HEK293 (cell line): ENCODE data around the gene VPS13D.

Experiments
- CTCF ChIA-PET: fragments of 350-600 bp; formaldehyde crosslinking; extraction: SDS; loops from one replicate; lab custom pipeline; 2021; ENCODE audit warnings: antibody characterized with exemption; lab: Yijun Ruan, JAX
- POLR2A ChIA-PET: fragments of 300-600 bp; formaldehyde crosslinking; extraction: SDS; loops from one replicate; lab custom pipeline; 2020; ENCODE audit warnings: antibody characterized with exemption, inconsistent platforms; lab: Yijun Ruan, JAX
- H3K27ac ChIP-seq: fragments of 200-500 bp; sonication (Bioruptor generic); 2 replicates; pipeline ENCODE4 v1.5.1; 2014; ENCODE audit warnings: low read depth, low read length, control low read depth, inconsistent platforms; ENCODE audit errors: extremely low read depth
- H3K36me3 ChIP-seq, 2 experiments: fragments of 200-500 bp in 1 of 2; sonication (Bioruptor generic) in 1 of 2; 1 replicate in 1 of 2; 2 replicates in 1 of 2; pipeline ENCODE4 v1.5.1; 2014 to 2017; ENCODE audit warnings: inconsistent platforms in 2 of 2, low read length in 2 of 2; ENCODE audit not compliant: control insufficient read depth in 2 of 2, insufficient read depth in 1 of 2
- H3K4me1 ChIP-seq: fragments of 200-500 bp; sonication (Bioruptor generic); 2 replicates; pipeline ENCODE4 v1.5.1; 2014; ENCODE audit warnings: mild to moderate bottlenecking, low read length, inconsistent platforms; ENCODE audit not compliant: control insufficient read depth, insufficient read depth
- H3K4me3 ChIP-seq: 2 replicates; pipeline ENCODE4 v1.5.1; 2011; ENCODE audit warnings: low read depth, mild to moderate bottlenecking, control low read depth, low read length, moderate library complexity
- H3K9me3 ChIP-seq: fragments of 200-500 bp; sonication (Bioruptor generic); 2 replicates; pipeline ENCODE4 v1.5.1; 2014; ENCODE audit warnings: low read depth, low read length, inconsistent platforms; ENCODE audit not compliant: control insufficient read depth, insufficient read depth
- CTCF ChIP-seq: fragments of 450-650 bp; formaldehyde crosslinking; IDR thresholded peaks from 2 replicates; pipeline ENCODE4 v1.5.1; 2016; ENCODE audit warnings: missing biosample characterization, missing genetic modification characterization
- IKZF3 ChIP-seq: fragments of 450-650 bp; IDR thresholded peaks from 2 replicates; pipeline ENCODE4 v1.5.0; 2018; ENCODE audit warnings: missing biosample characterization, mild to moderate bottlenecking, missing genetic modification characterization, moderate library complexity
- TCF7L2 ChIP-seq: IDR thresholded peaks from 2 replicates; pipeline ENCODE4 v1.6.1; 2011; ENCODE audit warnings: low read depth, mild to moderate bottlenecking, inconsistent platforms, low read length, moderate library complexity, borderline replicate concordance
- ZBTB20 ChIP-seq: fragments of 450-650 bp; formaldehyde crosslinking; IDR thresholded peaks from 2 replicates; pipeline ENCODE4 v1.5.1; 2016; ENCODE audit warnings: missing biosample characterization, missing genetic modification characterization
- ZBTB21 ChIP-seq: fragments of 450-650 bp; formaldehyde crosslinking; IDR thresholded peaks from 2 replicates; pipeline ENCODE4 v1.5.1; 2017; ENCODE audit warnings: missing biosample characterization, missing genetic modification characterization
- ZBTB8A ChIP-seq: fragments of 450-650 bp; formaldehyde crosslinking; IDR thresholded peaks from 2 replicates; pipeline ENCODE4 v1.5.1; 2016; ENCODE audit warnings: missing biosample characterization, missing genetic modification characterization
- ZNF10 ChIP-seq: fragments of 450-650 bp; formaldehyde crosslinking; IDR thresholded peaks from 2 replicates; pipeline ENCODE4 v1.5.1; 2017; ENCODE audit warnings: missing biosample characterization, missing genetic modification characterization
- ZNF112 ChIP-seq: fragments of 450-650 bp; formaldehyde crosslinking; IDR thresholded peaks from 2 replicates; pipeline ENCODE4 v1.5.0; 2017; ENCODE audit warnings: missing biosample characterization, missing genetic modification characterization
- ZNF157 ChIP-seq: fragments of 450-650 bp; formaldehyde crosslinking; IDR thresholded peaks from 2 replicates; pipeline ENCODE4 v1.5.1; 2016; ENCODE audit warnings: missing biosample characterization, missing genetic modification characterization
- ZNF175 ChIP-seq: fragments of 450-650 bp; formaldehyde crosslinking; IDR thresholded peaks from 2 replicates; pipeline ENCODE4 v1.5.1; 2016; ENCODE audit warnings: missing biosample characterization, missing genetic modification characterization
- ZNF202 ChIP-seq: fragments of 450-650 bp; formaldehyde crosslinking; IDR thresholded peaks from 2 replicates; pipeline ENCODE4 v1.5.1; 2016; ENCODE audit warnings: missing biosample characterization, missing genetic modification characterization, borderline replicate concordance
- ZNF354C ChIP-seq: fragments of 450-650 bp; formaldehyde crosslinking; IDR thresholded peaks from 2 replicates; pipeline ENCODE4 v1.5.1; 2016; ENCODE audit warnings: missing biosample characterization, missing genetic modification characterization, low read depth, borderline replicate concordance
- ZNF394 ChIP-seq: fragments of 450-650 bp; formaldehyde crosslinking; IDR thresholded peaks from 2 replicates; pipeline ENCODE4 v1.5.1; 2016; ENCODE audit warnings: missing biosample characterization, missing genetic modification characterization, mild to moderate bottlenecking, moderate library complexity, borderline replicate concordance
- ZNF433 ChIP-seq: fragments of 450-650 bp; formaldehyde crosslinking; IDR thresholded peaks from 2 replicates; pipeline ENCODE4 v1.5.1; 2016; ENCODE audit warnings: missing biosample characterization, missing genetic modification characterization, low read depth
- ZNF501 ChIP-seq: fragments of 450-650 bp; formaldehyde crosslinking; IDR thresholded peaks from 2 replicates; pipeline ENCODE4 v1.5.1; 2016; ENCODE audit warnings: missing biosample characterization, missing genetic modification characterization
- ZNF514 ChIP-seq: fragments of 450-650 bp; formaldehyde crosslinking; IDR thresholded peaks from 2 replicates; pipeline ENCODE4 v1.5.1; 2016; ENCODE audit warnings: missing biosample characterization, missing genetic modification characterization
- ZNF571 ChIP-seq: fragments of 450-650 bp; formaldehyde crosslinking; IDR thresholded peaks from 2 replicates; pipeline ENCODE4 v1.5.0; 2017; ENCODE audit warnings: missing biosample characterization, missing genetic modification characterization
- ZNF792 ChIP-seq: fragments of 450-650 bp; formaldehyde crosslinking; IDR thresholded peaks from 2 replicates; pipeline ENCODE4 v1.5.1; 2016; ENCODE audit warnings: missing biosample characterization, missing genetic modification characterization

The VPS13D gene

GRCh38 chr1:12196641-12197482 is 33.0 kb upstream of the VPS13D start:
- no peak overlapping the region for H3K4me3 ChIP-seq
- H3K36me3 ChIP-seq, result no peaks in the 10 kb centered on the region
- TF ChIP-seq CTCF (tag by site-specific recombination), result peak; percentile 42
- TF ChIP-seq ZNF175 (tag by site-specific recombination), result no peak
- TF ChIP-seq ZNF501 (tag by site-specific recombination), result no peak
- TF ChIP-seq ZNF571 (tag by site-specific recombination), result no peak
- TF ChIP-seq ZNF157 (tag by site-specific recombination), result no peak
- no peak for TF ChIP-seq ZNF10
- no peak for TF ChIP-seq IKZF3 (tag by site-specific recombination)
- TF ChIP-seq TCF7L2, result no peak
- no peaks in the 10 kb centered on the region for H3K9me3 ChIP-seq
- ChIA-PET POLR2A (no interaction called here), CTCF (interaction anchor here (0.7 to 2.4 kb wide), 5 partner anchors 14 to 76 kb away, joined by 3 to 13 read pairs (median 3); no protein-coding TSS in a partner anchor)
- H3K27ac ChIP-seq, result no peak overlapping the region
- no peaks in the 10 kb centered on the region for H3K4me1 ChIP-seq

- H3K27ac ChIP-seq, result no peak overlapping the region
- no peaks in the 10 kb centered on the region for H3K36me3 ChIP-seq
- no peaks in the 10 kb centered on the region for H3K4me1 ChIP-seq
- no peaks in the 10 kb centered on the region for H3K9me3 ChIP-seq
- peak; percentile 69; the same call in 1 of the 2 replicates for TF ChIP-seq ZNF394
- TF ChIP-seq ZNF792 (tag by site-specific recombination), result no peak
- no peak for TF ChIP-seq ZNF112 (tag by site-specific recombination)
- TF ChIP-seq ZNF514 (tag by site-specific recombination), result no peak
- no peak for TF ChIP-seq ZBTB21 (tag by site-specific recombination)
- no peak for TF ChIP-seq ZNF354C (tag by site-specific recombination)
- no peak for TF ChIP-seq CTCF (tag by site-specific recombination)
- TF ChIP-seq ZBTB20, result no peak
- no peak for TF ChIP-seq ZNF202 (tag by site-specific recombination)
- POLR2A ChIA-PET, result no interaction called here
- no peak overlapping the region for H3K4me3 ChIP-seq
- CTCF ChIA-PET, result interaction anchor here (2.4 kb wide), 1 partner anchor 72 kb away, joined by 13 read pairs; no protein-coding TSS in a partner anchor
These were observed 32.3 kb upstream of the VPS13D start for GRCh38 chr1:12197483-12197880.

GRCh38 chr1:12200208-12200607 is 29.6 kb upstream of the VPS13D start:
- TF ChIP-seq ZNF433 (tag by site-specific recombination), result no peak
- TF ChIP-seq ZBTB8A (tag by site-specific recombination), result no peak
- Histone ChIP-seq H3K4me3 (no peak overlapping the region), H3K4me1 (no peaks in the 10 kb centered on the region), H3K27ac (no peak overlapping the region), H3K36me3 (no peaks in the 10 kb centered on the region), H3K9me3 (no peaks in the 10 kb centered on the region)
- ChIA-PET POLR2A (no interaction called here), CTCF (interaction anchor here (0.6 to 5.6 kb wide), 4 partner anchors 23 to 82 kb away, joined by 3 to 57 read pairs (median 5); no protein-coding TSS in a partner anchor)
